ENCODE measurements around the gene VCL.
A peak's percentile ranks its signal among the peaks of the same experiment; 100 is the strongest.

VCL gene

GRCh38 chr10:74150204-74150989, 152.5 kb downstream of the VCL start, which contains the start of gene AP3M1:
TSS of gene AP3M1 (minus strand) at chr10:74150828. CDS start at chr10:74138379, 12,449 bp downstream.
- H3K4me3 ChIP-seq: peak within 1 kb of the TSS; percentile 88 to 98 (median 96)
- peaks cover 18 to 36% (median 29%) of the 10 kb centered on the region in 11 experiments; a peak in 21 of 22 replicates for H3K36me3 ChIP-seq
- H4K20me1 ChIP-seq: peaks cover 0 to 58% (median 26%) of the 10 kb centered on the region in 11 experiments; a peak in 13 of 22 replicates
- no peaks in the 10 kb centered on the region for H3K27me3 ChIP-seq
- peak within 1 kb of the TSS; percentile 92 to 98 (median 94) for H3K27ac ChIP-seq
- TF ChIP-seq Cebpa-rat (IDR thresholded peaks at IDR 0.05): no peak
- H3K9me3 ChIP-seq (replicated peaks in 1 of 11): no peaks in the 10 kb centered on the region
- peak within 1 kb of the TSS; percentile 83 to 96 (median 92) for H3K9ac ChIP-seq
- peaks cover 39 to 74% (median 52%) of the 10 kb centered on the region in 10 experiments for H3K4me1 ChIP-seq
- H3K4me2 ChIP-seq: peak within 1 kb of the TSS; percentile 88 to 98 (median 92)

- Histone ChIP-seq H3K4me3 (peak within 1 kb of the TSS; percentile 88 to 98 (median 96)), H3K9me3 (replicated peaks in 1 of 11) (no peaks in the 10 kb centered on the region), H3K27me3 (no peaks in the 10 kb centered on the region), H3K9ac (peak within 1 kb of the TSS; percentile 83 to 96 (median 92)), H3K4me1 (peaks cover 46 to 77% (median 60%) of the 10 kb centered on the region in 10 experiments), H3K27ac (peak within 1 kb of the TSS; percentile 92 to 98 (median 94)), H3K4me2 (peak within 1 kb of the TSS; percentile 88 to 98 (median 92)), H4K20me1 (peaks cover 0 to 50% (median 19%) of the 10 kb centered on the region in 11 experiments; a peak in 11 of 22 replicates), H3K36me3 (peaks cover 10 to 27% (median 24%) of the 10 kb centered on the region in 11 experiments; a peak in 20 of 22 replicates)
- TF ChIP-seq Cebpa-rat (IDR thresholded peaks at IDR 0.05): no peak
Observed at GRCh38 chr10:74150990-74151878, 153.3 kb downstream of the VCL start, which contains the start of gene ADK. TSS of gene ADK (plus strand) at chr10:74151221. CDS start at chr10:74151279, 58 bp downstream.

- H3K4me1 ChIP-seq: peaks cover 55 to 77% (median 68%) of the 10 kb centered on the region in 10 experiments
Observed at GRCh38 chr10:74151879-74152722, 154.2 kb downstream of the VCL start.

GRCh38 chr10:74153123-74153522, 155.2 kb downstream of the VCL start:
- H3K4me3 ChIP-seq: peak overlapping the region in 5 of 10 experiments; percentile 88 to 97 (median 97); a peak in 6 of 20 replicates
- no peak overlapping the region for H3K27ac ChIP-seq
- peaks cover 57 to 77% (median 72%) of the 10 kb centered on the region in 10 experiments for H3K4me1 ChIP-seq
- H4K20me1 ChIP-seq: peaks cover 0 to 34% (median 8%) of the 10 kb centered on the region in 11 experiments; a peak in 8 of 22 replicates
- H3K9me3 ChIP-seq (replicated peaks in 1 of 11): no peaks in the 10 kb centered on the region
- no peaks in the 10 kb centered on the region for H3K27me3 ChIP-seq
- TF ChIP-seq Cebpa-rat (IDR thresholded peaks at IDR 0.05): no peak
- peak overlapping the region in 4 of 11 experiments; percentile 9 to 92 (median 24); a peak in 3 of 22 replicates for H3K9ac ChIP-seq
- peak overlapping the region; percentile 77 to 98 (median 92) for H3K4me2 ChIP-seq
- H3K36me3 ChIP-seq: peaks cover 0 to 8% (median 7%) of the 10 kb centered on the region in 11 experiments; a peak in 12 of 22 replicates

More at GRCh38 chr10:74151879-74152722, 154.2 kb downstream of the VCL start:
- Histone ChIP-seq H4K20me1 (peaks cover 0 to 42% (median 12%) of the 10 kb centered on the region in 11 experiments; a peak in 9 of 22 replicates), H3K4me3 (peak overlapping the region; percentile 88 to 98 (median 96)), H3K9me3 (replicated peaks in 1 of 11) (no peaks in the 10 kb centered on the region), H3K27ac (peak overlapping the region; percentile 45 to 98 (median 94); a peak in 21 of 22 replicates), H3K36me3 (peaks cover under 1 to 19% (median 15%) of the 10 kb centered on the region in 11 experiments; a peak in 18 of 22 replicates), H3K27me3 (no peaks in the 10 kb centered on the region), H3K4me2 (peak overlapping the region; percentile 77 to 98 (median 92)), H3K9ac (peak overlapping the region; percentile 83 to 96 (median 92))
- no peak for TF ChIP-seq Cebpa-rat (IDR thresholded peaks at IDR 0.05)

GRCh38 chr10:74153676-74154075, 155.8 kb downstream of the VCL start:
- Histone ChIP-seq H3K27ac (no peak overlapping the region; a peak in 1 of 22 replicates), H3K4me2 (peak overlapping the region; percentile 77 to 98 (median 92))

GRCh38 chr10:74156919-74157289, 159.0 kb downstream of the VCL start:
- Histone ChIP-seq H3K9me3 (replicated peaks in 1 of 11) (no peaks in the 10 kb centered on the region), H3K4me1 (peaks cover 40 to 60% (median 54%) of the 10 kb centered on the region in 10 experiments), H3K27me3 (no peaks in the 10 kb centered on the region), H3K27ac (peak overlapping the region in 10 of 11 experiments; percentile 0 to 52 (median 16); a peak in 14 of 22 replicates), H4K20me1 (peaks cover 0 to 16% (median 0%) of the 10 kb centered on the region in 11 experiments; a peak in 1 of 22 replicates), H3K36me3 (peaks cover 0 to 9% (median 0%) of the 10 kb centered on the region in 11 experiments; a peak in 2 of 22 replicates), H3K4me2 (peak overlapping the region; percentile 16 to 70 (median 59); a peak in 21 of 22 replicates), H3K9ac (peak overlapping the region in 3 of 11 experiments; percentile 5 to 20 (median 7); a peak in 3 of 22 replicates), H3K4me3 (no peak overlapping the region)
- TF ChIP-seq Cebpa-rat (IDR thresholded peaks at IDR 0.05): no peak

More at GRCh38 chr10:74153676-74154075, 155.8 kb downstream of the VCL start:
- H3K4me1 ChIP-seq: peaks cover 52 to 71% (median 66%) of the 10 kb centered on the region in 10 experiments
- peak overlapping the region in 1 of 11 experiments; percentile 9; a peak in 1 of 22 replicates for H3K9ac ChIP-seq
- H3K9me3 ChIP-seq (replicated peaks in 1 of 11): no peaks in the 10 kb centered on the region
- no peak for TF ChIP-seq Cebpa-rat (IDR thresholded peaks at IDR 0.05)
- peaks cover 0 to 29% (median 2%) of the 10 kb centered on the region in 11 experiments; a peak in 8 of 22 replicates for H4K20me1 ChIP-seq
- H3K36me3 ChIP-seq: peaks cover 0 to 3% (median 1%) of the 10 kb centered on the region in 11 experiments; a peak in 6 of 22 replicates
- no peak overlapping the region for H3K4me3 ChIP-seq
- H3K27me3 ChIP-seq: no peaks in the 10 kb centered on the region

- no peak overlapping the region for H3K27ac ChIP-seq
- peaks cover 41 to 63% (median 51%) of the 10 kb centered on the region in 10 experiments for H3K4me1 ChIP-seq
- no peaks in the 10 kb centered on the region for H3K9me3 ChIP-seq (replicated peaks in 1 of 11)
- H3K4me2 ChIP-seq: no peak overlapping the region
- H3K27me3 ChIP-seq: no peaks in the 10 kb centered on the region
- H4K20me1 ChIP-seq: no peaks in the 10 kb centered on the region
- H3K36me3 ChIP-seq: peaks cover 0 to 10% (median 0%) of the 10 kb centered on the region in 11 experiments; a peak in 2 of 22 replicates
- no peak for TF ChIP-seq Cebpa-rat (IDR thresholded peaks at IDR 0.05)
- no peak overlapping the region for H3K9ac ChIP-seq
- no peak overlapping the region for H3K4me3 ChIP-seq
Observed at GRCh38 chr10:74160013-74160412, 162.1 kb downstream of the VCL start.

Measured in BLaER1 treated with 17β-estradiol and CSF1 and Interleukin-3, amounts not matched to agents 10 nM and 100 nM (cell line).